GM23338 (cell line): ENCODE results near the gene PLA2G2A. TPM values are rescaled to one million over a fixed set of nuclear protein-coding genes. Genes with fewer than 3 reads are reported as not detected.

Experiments
- ATAC-seq: fragments of 200-7000 bp; cut with Tn5 transposase; 3 replicates; pipeline ENCODE4 v1.9.1; 2020
- DNase-seq: peaks from one replicate; pipeline ENCODE4 v3.0.0-alpha.2; 2015; ENCODE audit warnings: low spot score
- H2AFZ ChIP-seq: fragments of 200-600 bp; sonication (generic); 2 replicates; pipeline ENCODE4 v1.8.0; 2016; ENCODE audit warnings: antibody characterized with exemption, mild to moderate bottlenecking, moderate library complexity
- H3F3A ChIP-seq: fragments of 200-600 bp; sonication (generic); replicated peaks from 2 replicates; pipeline ENCODE4 v1.8.0; 2017; ENCODE audit warnings: antibody characterized with exemption, mixed run types, low read depth
- H3K27ac ChIP-seq: fragments of 200-600 bp; sonication (generic); 2 replicates; pipeline ENCODE4 v1.6.1; 2016; ENCODE audit warnings: low read depth
- H3K27me3 ChIP-seq: fragments of 200-600 bp; sonication (generic); 2 replicates; pipeline ENCODE4 v1.8.0; 2016; ENCODE audit warnings: mild to moderate bottlenecking, mixed run types, moderate library complexity; ENCODE audit not compliant: insufficient read depth
- H3K36me3 ChIP-seq: fragments of 200-600 bp; sonication (generic); 2 replicates; pipeline ENCODE4 v1.8.0; 2016; ENCODE audit warnings: mild to moderate bottlenecking; ENCODE audit not compliant: insufficient read depth
- H3K4me1 ChIP-seq: fragments of 200-600 bp; sonication (generic); 2 replicates; pipeline ENCODE4 v1.8.0; 2016; ENCODE audit warnings: mild to moderate bottlenecking, moderate library complexity; ENCODE audit not compliant: insufficient read depth
- H3K4me2 ChIP-seq: fragments of 200-600 bp; sonication (generic); 2 replicates; pipeline ENCODE4 v1.7.1; 2017; ENCODE audit warnings: mixed run types
- H3K4me3 ChIP-seq: fragments of 200-600 bp; sonication (generic); 2 replicates; pipeline ENCODE4 v1.6.1; 2016; ENCODE audit warnings: mixed run types
- H3K79me2 ChIP-seq: fragments of 200-600 bp; sonication (generic); replicated peaks from 2 replicates; pipeline ENCODE4 v1.8.0; 2017; ENCODE audit warnings: mild to moderate bottlenecking; ENCODE audit not compliant: insufficient read depth
- H3K9me2 ChIP-seq: fragments of 200-600 bp; sonication (generic); 2 replicates; pipeline ENCODE4 v1.8.0; 2017; ENCODE audit not compliant: insufficient read depth
- H4K20me1 ChIP-seq: fragments of 200-600 bp; sonication (generic); replicated peaks from 2 replicates; pipeline ENCODE4 v1.8.0; 2017; ENCODE audit warnings: mild to moderate bottlenecking; ENCODE audit not compliant: insufficient read depth
- H3K27ac Mint-ChIP-seq: 2 replicates; pipeline ENCODE4 v1.8.0; 2020; ENCODE audit warnings: inconsistent platforms, mild to moderate bottlenecking, moderate library complexity, mixed read lengths
- H3K27me3 Mint-ChIP-seq: 3 replicates; pipeline ENCODE4 v1.8.0; 2022; ENCODE audit warnings: low read depth, mild to moderate bottlenecking, moderate library complexity, mixed read lengths, inconsistent platforms; ENCODE audit not compliant: insufficient read depth, poor library complexity
- H3K36me3 Mint-ChIP-seq: 3 replicates; pipeline ENCODE4 v1.8.0; 2021; ENCODE audit warnings: low read depth, mild to moderate bottlenecking, inconsistent platforms, moderate library complexity, mixed read lengths
- H3K4me1 Mint-ChIP-seq: 3 replicates; pipeline ENCODE4 v1.8.0; 2020; ENCODE audit warnings: mild to moderate bottlenecking, inconsistent platforms, mixed read lengths
- H3K4me3 Mint-ChIP-seq: 3 replicates; pipeline ENCODE4 v1.8.0; 2021; ENCODE audit warnings: moderate library complexity, mild to moderate bottlenecking, inconsistent platforms, mixed read lengths
- H3K9me3 Mint-ChIP-seq: 3 replicates; pipeline ENCODE4 v1.8.0; 2020; ENCODE audit warnings: moderate library complexity, mild to moderate bottlenecking, inconsistent platforms, mixed read lengths
- CREB1 ChIP-seq: fragments of 250-450 bp; sonication (Bioruptor Pico); IDR thresholded peaks from 2 replicates; pipeline ENCODE4 v1.5.0; 2020; ENCODE audit warnings: low read depth, mild to moderate bottlenecking, moderate library complexity
- ETS1 ChIP-seq: IDR thresholded peaks from 2 replicates; pipeline ENCODE4 v1.6.1; 2016; ENCODE audit warnings: antibody characterized with exemption
- EZH2 ChIP-seq: fragments of 200-600 bp; sonication (generic); IDR thresholded peaks from one replicate; pipeline ENCODE4 v1.8.0; 2017; ENCODE audit warnings: antibody characterized with exemption, mild to moderate bottlenecking, low read depth; ENCODE audit not compliant: unreplicated experiment
- EZH2phosphoT487 ChIP-seq: fragments of 200-600 bp; sonication (generic); IDR thresholded peaks from one replicate; pipeline ENCODE4 v1.8.1; 2018; ENCODE audit warnings: antibody characterized with exemption; ENCODE audit not compliant: unreplicated experiment
- JUNB ChIP-seq: IDR thresholded peaks from one replicate; pipeline ENCODE4 v1.6.1; 2016; ENCODE audit warnings: antibody characterized with exemption; ENCODE audit not compliant: unreplicated experiment
- NANOG ChIP-seq: IDR thresholded peaks from 2 replicates; pipeline ENCODE4 v1.6.1; 2016; ENCODE audit warnings: antibody characterized with exemption, borderline replicate concordance
- POLR2AphosphoS5 ChIP-seq: IDR thresholded peaks from 2 replicates; pipeline ENCODE4 v1.6.1; 2016; ENCODE audit warnings: antibody characterized with exemption, low read depth
- STAT1 ChIP-seq: IDR thresholded peaks from one replicate; pipeline ENCODE4 v1.6.1; 2016; ENCODE audit warnings: antibody characterized with exemption; ENCODE audit not compliant: unreplicated experiment
- ZNF114 ChIP-seq: fragments of 250-450 bp; sonication (Bioruptor Pico); IDR thresholded peaks from 2 replicates; pipeline ENCODE4 v1.5.0; 2020; ENCODE audit warnings: mild to moderate bottlenecking, moderate library complexity
- ZNF331 ChIP-seq: fragments of 250-450 bp; sonication (Bioruptor Pico); IDR thresholded peaks from 2 replicates; pipeline ENCODE4 v1.5.0; 2020; ENCODE audit warnings: low read depth, mild to moderate bottlenecking, moderate library complexity
- ZNF462 ChIP-seq: fragments of 250-450 bp; sonication (Bioruptor Pico); IDR thresholded peaks from 2 replicates; pipeline ENCODE4 v1.5.0; 2020; ENCODE audit warnings: mild to moderate bottlenecking, moderate library complexity
- polyA plus RNA-seq: library from polyadenylated mRNA; unstranded; fragments of >200 nt; fragmentation: Nextera tagmentation; extraction: Ambion mirVana; gene quantifications from 2 replicates; pipeline ENCODE4 v1.2.1, GENCODE V29; 2016
- total RNA-seq: library from RNA; depleted of rRNA; stranded (reverse); fragments of >200 nt; shearing (Covaris generic); gene quantifications from 2 replicates; pipeline ENCODE4 v1.2.3, GENCODE V29; 2014
- TF ChIP-seq, protein P1 (sequence below), 2 experiments: fragments of 200-600 bp in 1 of 2; sonication (generic) in 1 of 2; conservative IDR thresholded peaks; 2 replicates each; pipeline versions ENCODE4 v1.5.1 to v1.6.1; 2016 to 2017; ENCODE audit warnings: antibody characterized with exemption in 2 of 2, low read depth in 2 of 2, mild to moderate bottlenecking in 2 of 2, moderate library complexity in 1 of 2
- TF ChIP-seq, protein P2 (sequence below): IDR thresholded peaks from one replicate; pipeline ENCODE4 v1.6.1; 2018; ENCODE audit warnings: antibody characterized with exemption; ENCODE audit not compliant: unreplicated experiment

The PLA2G2A gene
- total and polyA plus RNA-seq, 2 experiments from 2014 or later: 0.55 TPM; not detected in 1

DNA sequence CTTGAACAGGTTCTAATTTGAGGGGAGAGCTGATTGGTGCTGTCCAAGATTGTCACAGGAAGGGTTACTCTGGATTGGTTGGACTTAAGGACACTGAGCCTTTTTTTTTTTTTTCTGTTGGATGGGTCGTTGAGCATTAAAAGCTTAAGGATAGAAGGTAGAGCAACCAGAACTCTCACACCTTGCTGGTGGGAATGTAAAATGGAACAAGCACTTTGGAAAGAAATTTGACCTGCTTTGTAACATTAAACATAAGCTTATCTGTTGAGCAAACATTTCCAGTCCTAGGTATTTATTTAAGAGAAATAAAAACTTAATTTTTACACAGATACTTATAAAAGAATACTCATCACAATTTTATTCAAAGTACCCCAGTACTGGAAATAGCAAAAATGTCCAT lies 29.8 kb upstream of the PLA2G2A start:
- Mint-ChIP-seq H3K4me1 (no peaks in the 10 kb centered on the region), H3K9me3 (peaks cover 53% of the 10 kb centered on the region), H3K36me3 (peaks cover 15% of the 10 kb centered on the region; the same call in 1 of the 3 replicates), H3K27me3 (no peaks in the 10 kb centered on the region), H3K27ac (no peak overlapping the region), H3K4me3 (no peak overlapping the region)
- Histone ChIP-seq H4K20me1 (no peaks in the 10 kb centered on the region), H3K4me1 (no peaks in the 10 kb centered on the region), H3K36me3 (no peaks in the 10 kb centered on the region), H3K9me2 (no peaks in the 10 kb centered on the region), H3K4me3 (no peak overlapping the region), H3K27ac (no peak overlapping the region), H2AFZ (no peak overlapping the region), H3K79me2 (no peaks in the 10 kb centered on the region), H3F3A (no peaks in the 10 kb centered on the region), H3K4me2 (no peak overlapping the region), H3K27me3 (no peaks in the 10 kb centered on the region)
- TF ChIP-seq ZNF114 (no peak), EZH2 (no peak), ETS1 (no peak), ZNF462 (CRISPR knock-in tag) (no peak), POLR2AphosphoS5 (no peak), ZNF331 (CRISPR knock-in tag) (no peak), EZH2phosphoT487 (no peak), CREB1 (CRISPR knock-in tag) (no peak), STAT1 (no peak), NANOG (no peak), JUNB (no peak)
- TF ChIP-seq, protein P1, sequence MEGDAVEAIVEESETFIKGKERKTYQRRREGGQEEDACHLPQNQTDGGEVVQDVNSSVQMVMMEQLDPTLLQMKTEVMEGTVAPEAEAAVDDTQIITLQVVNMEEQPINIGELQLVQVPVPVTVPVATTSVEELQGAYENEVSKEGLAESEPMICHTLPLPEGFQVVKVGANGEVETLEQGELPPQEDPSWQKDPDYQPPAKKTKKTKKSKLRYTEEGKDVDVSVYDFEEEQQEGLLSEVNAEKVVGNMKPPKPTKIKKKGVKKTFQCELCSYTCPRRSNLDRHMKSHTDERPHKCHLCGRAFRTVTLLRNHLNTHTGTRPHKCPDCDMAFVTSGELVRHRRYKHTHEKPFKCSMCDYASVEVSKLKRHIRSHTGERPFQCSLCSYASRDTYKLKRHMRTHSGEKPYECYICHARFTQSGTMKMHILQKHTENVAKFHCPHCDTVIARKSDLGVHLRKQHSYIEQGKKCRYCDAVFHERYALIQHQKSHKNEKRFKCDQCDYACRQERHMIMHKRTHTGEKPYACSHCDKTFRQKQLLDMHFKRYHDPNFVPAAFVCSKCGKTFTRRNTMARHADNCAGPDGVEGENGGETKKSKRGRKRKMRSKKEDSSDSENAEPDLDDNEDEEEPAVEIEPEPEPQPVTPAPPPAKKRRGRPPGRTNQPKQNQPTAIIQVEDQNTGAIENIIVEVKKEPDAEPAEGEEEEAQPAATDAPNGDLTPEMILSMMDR (conservative IDR thresholded peaks at IDR 0.05; ENCODE audit: low read depth in 2 of 2): no peak
- TF ChIP-seq, protein P2, sequence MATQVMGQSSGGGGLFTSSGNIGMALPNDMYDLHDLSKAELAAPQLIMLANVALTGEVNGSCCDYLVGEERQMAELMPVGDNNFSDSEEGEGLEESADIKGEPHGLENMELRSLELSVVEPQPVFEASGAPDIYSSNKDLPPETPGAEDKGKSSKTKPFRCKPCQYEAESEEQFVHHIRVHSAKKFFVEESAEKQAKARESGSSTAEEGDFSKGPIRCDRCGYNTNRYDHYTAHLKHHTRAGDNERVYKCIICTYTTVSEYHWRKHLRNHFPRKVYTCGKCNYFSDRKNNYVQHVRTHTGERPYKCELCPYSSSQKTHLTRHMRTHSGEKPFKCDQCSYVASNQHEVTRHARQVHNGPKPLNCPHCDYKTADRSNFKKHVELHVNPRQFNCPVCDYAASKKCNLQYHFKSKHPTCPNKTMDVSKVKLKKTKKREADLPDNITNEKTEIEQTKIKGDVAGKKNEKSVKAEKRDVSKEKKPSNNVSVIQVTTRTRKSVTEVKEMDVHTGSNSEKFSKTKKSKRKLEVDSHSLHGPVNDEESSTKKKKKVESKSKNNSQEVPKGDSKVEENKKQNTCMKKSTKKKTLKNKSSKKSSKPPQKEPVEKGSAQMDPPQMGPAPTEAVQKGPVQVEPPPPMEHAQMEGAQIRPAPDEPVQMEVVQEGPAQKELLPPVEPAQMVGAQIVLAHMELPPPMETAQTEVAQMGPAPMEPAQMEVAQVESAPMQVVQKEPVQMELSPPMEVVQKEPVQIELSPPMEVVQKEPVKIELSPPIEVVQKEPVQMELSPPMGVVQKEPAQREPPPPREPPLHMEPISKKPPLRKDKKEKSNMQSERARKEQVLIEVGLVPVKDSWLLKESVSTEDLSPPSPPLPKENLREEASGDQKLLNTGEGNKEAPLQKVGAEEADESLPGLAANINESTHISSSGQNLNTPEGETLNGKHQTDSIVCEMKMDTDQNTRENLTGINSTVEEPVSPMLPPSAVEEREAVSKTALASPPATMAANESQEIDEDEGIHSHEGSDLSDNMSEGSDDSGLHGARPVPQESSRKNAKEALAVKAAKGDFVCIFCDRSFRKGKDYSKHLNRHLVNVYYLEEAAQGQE: no peak
- no peak for ATAC-seq
- DNase-seq: no peak
